Measurements from ENCODE around the gene BOD1L1. TPM values are rescaled to one million over a fixed set of nuclear protein-coding genes. Genes with fewer than 3 reads are reported as not detected.
A peak's percentile ranks its signal among the peaks of the same experiment; 100 is the strongest.

BOD1L1 gene
- total RNA-seq, 6 experiments from 2014 or later, result 22.9 to 24.9 (median 24.6) TPM

DNA sequence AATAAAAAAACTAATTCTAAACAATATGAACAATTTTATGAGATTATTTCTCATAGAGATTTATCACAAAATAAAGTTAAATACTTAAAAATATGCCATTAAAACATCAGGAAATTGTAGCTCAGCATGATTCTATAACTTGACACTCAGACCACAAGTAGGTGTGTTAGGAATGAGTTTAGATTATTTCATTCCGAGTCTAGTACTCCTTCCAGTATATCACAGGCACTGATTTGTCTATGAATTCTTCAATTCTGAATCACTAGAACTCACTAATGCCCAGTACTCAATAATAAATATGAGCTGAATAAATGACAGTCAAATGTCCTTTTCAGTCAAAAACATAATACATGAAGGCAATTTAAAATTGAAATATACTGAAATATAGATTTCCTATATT lies 22.2 kb downstream of the BOD1L1 start:
- Mint-ChIP-seq H3K9me3 (no peaks in the 10 kb centered on the region), H3K4me3 (no peak overlapping the region), H3K36me3 (ENCODE audit: low read depth) (peaks cover 63% of the 10 kb centered on the region), H3K27ac (no peak overlapping the region), H3K27me3 (ENCODE audit: insufficient read depth) (no peaks in the 10 kb centered on the region), H3K4me1 (ENCODE audit: low read depth) (no peaks in the 10 kb centered on the region)
- DNase-seq, result no peak
- no peak for TF ChIP-seq CTCF (IDR thresholded peaks at IDR 0.05)

GRCh38 chr4:13601848-13602247 lies 25.7 kb downstream of the BOD1L1 start:
- no peaks in the 10 kb centered on the region for H3K9me3 Mint-ChIP-seq
- no peak for DNase-seq
- H3K27me3 Mint-ChIP-seq (ENCODE audit: insufficient read depth), result no peaks in the 10 kb centered on the region
- no peak for TF ChIP-seq CTCF (IDR thresholded peaks at IDR 0.05)
- H3K27ac Mint-ChIP-seq, result no peak overlapping the region
- peaks cover 20% of the 10 kb centered on the region for H3K4me1 Mint-ChIP-seq (ENCODE audit: low read depth)
- peaks cover 53% of the 10 kb centered on the region for H3K36me3 Mint-ChIP-seq (ENCODE audit: low read depth)
- H3K4me3 Mint-ChIP-seq, result no peak overlapping the region

DNA sequence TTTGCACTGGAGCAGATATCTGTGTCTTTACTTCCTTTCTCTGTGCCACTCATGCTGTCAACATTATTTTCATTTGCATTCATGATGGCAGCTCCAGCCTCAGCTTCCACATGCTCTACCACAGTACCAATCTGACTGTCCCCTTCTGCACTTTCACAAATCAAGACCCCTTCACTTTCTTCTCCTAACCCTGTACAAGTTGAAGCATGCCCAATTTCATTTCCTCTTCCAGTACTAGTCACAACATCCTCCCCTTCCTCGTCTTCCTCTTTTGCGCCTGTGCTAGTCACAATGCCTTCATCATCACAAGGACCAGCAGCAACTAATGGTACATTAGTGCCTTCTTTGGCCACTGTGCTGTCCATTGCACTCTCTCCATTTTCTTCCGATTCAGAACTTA lies 26.5 kb downstream of the BOD1L1 start:
- Mint-ChIP-seq H3K4me1 (ENCODE audit: low read depth) (peaks cover 26% of the 10 kb centered on the region), H3K4me3 (no peak overlapping the region), H3K9me3 (no peaks in the 10 kb centered on the region), H3K36me3 (ENCODE audit: low read depth) (peaks cover 54% of the 10 kb centered on the region), H3K27me3 (ENCODE audit: insufficient read depth) (no peaks in the 10 kb centered on the region), H3K27ac (no peak overlapping the region)
- no peak for DNase-seq
- TF ChIP-seq CTCF (IDR thresholded peaks at IDR 0.05), result no peak

- TF ChIP-seq CTCF (IDR thresholded peaks at IDR 0.05), result peak; percentile 66
- Mint-ChIP-seq H3K36me3 (ENCODE audit: low read depth) (peaks cover 49% of the 10 kb centered on the region), H3K4me3 (no peak overlapping the region), H3K27me3 (ENCODE audit: insufficient read depth) (no peaks in the 10 kb centered on the region), H3K4me1 (ENCODE audit: low read depth) (peaks cover 26% of the 10 kb centered on the region), H3K9me3 (no peaks in the 10 kb centered on the region), H3K27ac (no peak overlapping the region)
- no peak for DNase-seq
Measured at GRCh38 chr4:13599159-13599558, 28.4 kb downstream of the BOD1L1 start.

DNA sequence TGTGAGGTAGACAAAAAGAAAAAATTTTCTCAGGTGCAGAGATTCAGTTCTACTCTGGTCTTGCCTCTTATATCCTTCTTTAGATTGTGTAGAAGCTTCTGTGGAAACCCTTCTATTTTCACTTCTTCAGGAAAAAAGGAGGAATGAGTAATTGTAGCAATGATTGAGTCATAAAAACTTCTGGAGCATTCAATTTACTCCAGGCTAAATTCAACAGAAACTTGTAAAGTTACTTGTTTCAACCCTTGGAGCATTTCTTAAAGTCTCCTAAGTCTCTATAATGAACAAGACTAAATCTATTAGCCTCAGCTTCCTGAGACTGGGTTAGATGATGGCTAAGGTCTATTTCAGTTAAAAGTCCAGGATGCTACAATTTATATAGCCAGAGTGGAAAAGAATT lies 29.9 kb downstream of the BOD1L1 start:
- peak overlapping the region; percentile 67 for H3K27ac Mint-ChIP-seq
- peaks cover 34% of the 10 kb centered on the region for H3K36me3 Mint-ChIP-seq (ENCODE audit: low read depth)
- DNase-seq, result peak; percentile 40
- H3K4me1 Mint-ChIP-seq (ENCODE audit: low read depth), result peaks cover 26% of the 10 kb centered on the region
- H3K27me3 Mint-ChIP-seq (ENCODE audit: insufficient read depth), result no peaks in the 10 kb centered on the region
- no peaks in the 10 kb centered on the region for H3K9me3 Mint-ChIP-seq
- no peak overlapping the region for H3K4me3 Mint-ChIP-seq
- no peak for TF ChIP-seq CTCF (IDR thresholded peaks at IDR 0.05)

GRCh38 chr4:13597141-13597540 lies 30.4 kb downstream of the BOD1L1 start:
- Mint-ChIP-seq H3K36me3 (ENCODE audit: low read depth) (peaks cover 33% of the 10 kb centered on the region), H3K27me3 (ENCODE audit: insufficient read depth) (no peaks in the 10 kb centered on the region), H3K9me3 (no peaks in the 10 kb centered on the region), H3K4me1 (ENCODE audit: low read depth) (peaks cover 26% of the 10 kb centered on the region), H3K4me3 (no peak overlapping the region), H3K27ac (peak overlapping the region; percentile 67)
- DNase-seq, result no peak
- TF ChIP-seq CTCF (IDR thresholded peaks at IDR 0.05), result no peak
